ES-I3 (cell line): ENCODE results near the gene ARHGAP15.

ENCODE experiments used
- H3K36me3 ChIP-seq: 2 replicates; pipeline ENCODE4 v1.6.1; 2013; ENCODE audit warnings: mild to moderate bottlenecking, low read length, control low read depth, moderate library complexity; ENCODE audit not compliant: insufficient read depth
- H3K4me1 ChIP-seq: 2 replicates; pipeline ENCODE4 v1.6.1; 2013; ENCODE audit warnings: mild to moderate bottlenecking, control low read depth, low read length; ENCODE audit not compliant: insufficient read depth
- H3K9ac ChIP-seq: 2 replicates; pipeline ENCODE4 v1.6.1; 2013; ENCODE audit warnings: low read depth, mild to moderate bottlenecking, low read length, moderate library complexity
- H3K9me3 ChIP-seq: 2 replicates; pipeline ENCODE4 v1.6.1; 2013; ENCODE audit warnings: mild to moderate bottlenecking, low read length, moderate library complexity; ENCODE audit not compliant: control insufficient read depth, insufficient read depth

Gene ARHGAP15

GRCh38 chr2:143482771-143483170 lies 353.6 kb downstream of the ARHGAP15 start:
- H3K36me3 ChIP-seq: no peaks in the 10 kb centered on the region
- peaks cover 12% of the 10 kb centered on the region; the same call in 1 of the 2 replicates for H3K4me1 ChIP-seq
- no peak overlapping the region for H3K9ac ChIP-seq
- H3K9me3 ChIP-seq: no peaks in the 10 kb centered on the region

GRCh38 chr2:143486976-143487375 lies 357.8 kb downstream of the ARHGAP15 start:
- no peaks in the 10 kb centered on the region for H3K36me3 ChIP-seq
- H3K9ac ChIP-seq: no peak overlapping the region
- no peaks in the 10 kb centered on the region for H3K9me3 ChIP-seq
- H3K4me1 ChIP-seq: 0 out of 2 replicates have a peak, but pooled peaks cover 3% of the 10 kb centered on the region

GRCh38 chr2:143489145-143489544 lies 359.9 kb downstream of the ARHGAP15 start:
- Histone ChIP-seq H3K9ac (no peak overlapping the region), H3K36me3 (no peaks in the 10 kb centered on the region), H3K9me3 (no peaks in the 10 kb centered on the region), H3K4me1 (no peaks in the 10 kb centered on the region)

GRCh38 chr2:143491131-143491530 lies 361.9 kb downstream of the ARHGAP15 start:
- Histone ChIP-seq H3K9ac (no peak overlapping the region), H3K4me1 (no peaks in the 10 kb centered on the region), H3K9me3 (no peaks in the 10 kb centered on the region; the same call in 1 of the 2 replicates), H3K36me3 (no peaks in the 10 kb centered on the region)

GRCh38 chr2:143493339-143493738 lies 364.1 kb downstream of the ARHGAP15 start:
- H3K4me1 ChIP-seq: no peaks in the 10 kb centered on the region
- no peaks in the 10 kb centered on the region; the same call in 1 of the 2 replicates for H3K9me3 ChIP-seq
- no peak overlapping the region for H3K9ac ChIP-seq
- H3K36me3 ChIP-seq: no peaks in the 10 kb centered on the region

GRCh38 chr2:143497726-143498125 lies 368.5 kb downstream of the ARHGAP15 start:
- Histone ChIP-seq H3K4me1 (no peaks in the 10 kb centered on the region), H3K9me3 (no peaks in the 10 kb centered on the region; the same call in 1 of the 2 replicates), H3K36me3 (no peaks in the 10 kb centered on the region), H3K9ac (no peak overlapping the region)

- Histone ChIP-seq H3K9ac (no peak overlapping the region), H3K36me3 (no peaks in the 10 kb centered on the region), H3K9me3 (no peaks in the 10 kb centered on the region; the same call in 1 of the 2 replicates), H3K4me1 (no peaks in the 10 kb centered on the region)
These were observed 369.3 kb downstream of the ARHGAP15 start for GRCh38 chr2:143498496-143498895.

- H3K9me3 ChIP-seq: no peaks in the 10 kb centered on the region; the same call in 1 of the 2 replicates
- H3K36me3 ChIP-seq: no peaks in the 10 kb centered on the region
- H3K9ac ChIP-seq: no peak overlapping the region
- H3K4me1 ChIP-seq: no peaks in the 10 kb centered on the region
These were observed 369.8 kb downstream of the ARHGAP15 start for GRCh38 chr2:143499061-143499460.

- Histone ChIP-seq H3K4me1 (no peaks in the 10 kb centered on the region), H3K9ac (no peak overlapping the region), H3K36me3 (no peaks in the 10 kb centered on the region), H3K9me3 (no peaks in the 10 kb centered on the region)
These were observed 372.0 kb downstream of the ARHGAP15 start for GRCh38 chr2:143501106-143501676.

- H3K4me1 ChIP-seq: no peaks in the 10 kb centered on the region
- no peaks in the 10 kb centered on the region for H3K9me3 ChIP-seq
- no peak overlapping the region for H3K9ac ChIP-seq
- no peaks in the 10 kb centered on the region for H3K36me3 ChIP-seq
These were observed 374.1 kb downstream of the ARHGAP15 start for GRCh38 chr2:143503280-143503679.

- Histone ChIP-seq H3K9me3 (no peaks in the 10 kb centered on the region), H3K4me1 (no peaks in the 10 kb centered on the region), H3K9ac (no peak overlapping the region), H3K36me3 (no peaks in the 10 kb centered on the region)
These were observed 375.2 kb downstream of the ARHGAP15 start for GRCh38 chr2:143504397-143504796.

GRCh38 chr2:143505542-143505941 lies 376.3 kb downstream of the ARHGAP15 start:
- H3K9me3 ChIP-seq: no peaks in the 10 kb centered on the region
- no peaks in the 10 kb centered on the region for H3K36me3 ChIP-seq
- H3K4me1 ChIP-seq: no peaks in the 10 kb centered on the region
- H3K9ac ChIP-seq: no peak overlapping the region

GRCh38 chr2:143513081-143513480 lies 383.9 kb downstream of the ARHGAP15 start:
- H3K9ac ChIP-seq: no peak overlapping the region
- H3K9me3 ChIP-seq: no peaks in the 10 kb centered on the region
- H3K36me3 ChIP-seq: no peaks in the 10 kb centered on the region
- no peaks in the 10 kb centered on the region for H3K4me1 ChIP-seq

GRCh38 chr2:143514413-143514812 lies 385.2 kb downstream of the ARHGAP15 start:
- no peaks in the 10 kb centered on the region for H3K36me3 ChIP-seq
- H3K9ac ChIP-seq: no peak overlapping the region
- H3K9me3 ChIP-seq: no peaks in the 10 kb centered on the region
- H3K4me1 ChIP-seq: no peaks in the 10 kb centered on the region

- Histone ChIP-seq H3K36me3 (no peaks in the 10 kb centered on the region), H3K9ac (no peak overlapping the region), H3K9me3 (no peaks in the 10 kb centered on the region)
These were observed 386.1 kb downstream of the ARHGAP15 start for GRCh38 chr2:143515318-143515717.

More at GRCh38 chr2:143515318-143515717, 386.1 kb downstream of the ARHGAP15 start:
- H3K4me1 ChIP-seq: no peaks in the 10 kb centered on the region
